Neural cell (in vitro differentiated cells): ENCODE data around the gene SEC14L6.

ENCODE experiments used
- CTCF ChIP-seq: fragments of 450-650 bp; IDR thresholded peaks from 2 replicates; pipeline ENCODE4 v1.5.1; 2014; ENCODE audit warnings: antibody characterized with exemption, mild to moderate bottlenecking, moderate library complexity; ENCODE audit not compliant: poor library complexity, severe bottlenecking
- EP300 ChIP-seq: fragments of 450-650 bp; conservative IDR thresholded peaks from 2 replicates; pipeline ENCODE4 v1.6.1; 2014; ENCODE audit warnings: antibody characterized with exemption, mild to moderate bottlenecking, moderate library complexity; ENCODE audit not compliant: poor library complexity, severe bottlenecking
- MXI1 ChIP-seq: fragments of 450-650 bp; conservative IDR thresholded peaks from 2 replicates; pipeline ENCODE4 v1.6.1; 2014; ENCODE audit warnings: antibody characterized with exemption, mild to moderate bottlenecking; ENCODE audit not compliant: poor library complexity, severe bottlenecking
- POLR2AphosphoS5 ChIP-seq: IDR thresholded peaks from 2 replicates; pipeline ENCODE4 v1.6.1; 2012
- REST ChIP-seq: IDR thresholded peaks from 2 replicates; pipeline ENCODE4 v1.6.1; 2012; ENCODE audit warnings: borderline replicate concordance
- SMC3 ChIP-seq: fragments of 450-650 bp; conservative IDR thresholded peaks from 2 replicates; pipeline ENCODE4 v1.6.1; 2014; ENCODE audit warnings: antibody characterized with exemption, mild to moderate bottlenecking, moderate library complexity; ENCODE audit not compliant: poor library complexity
- TAF1 ChIP-seq: IDR thresholded peaks from 2 replicates; pipeline ENCODE4 v1.6.1; 2012; ENCODE audit warnings: low read depth

DNA sequence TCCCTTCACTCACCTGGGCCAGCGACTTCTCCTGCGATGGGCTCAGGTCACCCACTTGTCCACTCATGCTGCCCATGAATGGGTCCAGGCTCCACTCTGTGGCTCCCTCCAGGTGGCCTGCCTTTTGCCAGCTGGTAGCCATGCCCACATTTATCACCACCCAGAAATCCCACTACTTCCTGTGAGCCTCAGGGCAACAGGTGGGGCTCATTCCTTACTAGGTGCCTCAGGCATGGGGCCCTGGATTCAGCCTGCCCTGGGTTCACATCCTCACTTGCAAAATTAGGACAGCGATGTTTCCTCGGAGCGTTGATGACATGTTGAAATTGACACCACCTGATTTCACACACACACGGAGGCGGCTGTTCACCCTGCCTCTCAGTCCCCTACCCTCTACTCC is at the start of gene SEC14L6:
- TF ChIP-seq CTCF: no peak
- TF ChIP-seq TAF1: no peak
- TF ChIP-seq REST: no peak
- TF ChIP-seq POLR2AphosphoS5: no peak
- no peak for TF ChIP-seq EP300
- no peak for TF ChIP-seq MXI1
- TF ChIP-seq SMC3: no peak
